ENCODE results near the gene POC1B.

The POC1B gene

DNA sequence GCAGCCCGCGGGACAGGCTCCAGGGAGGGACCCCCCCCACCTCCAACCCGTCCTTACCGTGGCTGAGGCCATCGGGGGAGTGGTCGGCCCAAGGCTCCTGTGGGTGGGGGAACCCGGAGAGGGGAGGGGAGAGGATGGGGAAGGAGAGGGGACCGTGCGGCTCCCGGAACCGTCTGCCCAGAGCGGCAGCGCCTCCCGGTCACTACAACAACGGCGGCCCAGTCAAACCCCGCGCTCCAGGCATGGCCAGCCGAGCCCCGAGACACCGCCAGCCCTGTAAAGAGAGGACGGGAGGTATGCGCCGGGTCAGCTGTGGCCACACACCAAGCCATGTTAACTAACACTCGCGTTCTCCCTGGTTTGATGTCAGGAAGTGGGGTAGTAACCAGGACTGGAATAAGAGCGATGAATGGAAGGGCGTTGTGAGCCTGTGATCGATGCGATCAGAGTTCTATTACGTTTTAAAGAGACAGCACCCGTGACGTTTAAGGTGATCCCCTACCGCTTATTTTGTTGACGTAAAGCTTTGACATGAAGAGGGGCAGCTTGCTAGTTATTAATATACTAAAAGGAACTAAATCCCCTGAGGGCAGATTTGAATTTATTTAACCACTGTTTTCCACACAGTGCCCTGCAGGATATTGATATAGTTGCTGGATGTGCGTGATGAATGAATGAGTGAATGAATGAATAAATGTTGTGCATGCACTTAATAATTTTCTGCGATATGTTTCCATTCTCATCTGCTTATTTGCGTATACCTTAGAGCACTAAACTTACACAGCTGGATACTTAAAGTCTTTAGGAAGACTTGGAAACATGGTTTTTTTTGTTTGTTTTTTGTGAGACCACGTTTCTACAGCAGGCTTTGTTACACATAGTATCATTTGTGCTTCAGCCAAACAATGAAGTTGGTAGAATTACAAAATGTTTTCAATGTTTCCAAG, at the start of gene POC1B:
Gene POC1B (minus strand): TSS at position 224 of the 947 bp plus-strand sequence. CDS start 152 bp downstream, at position 72.
- DNase-seq (ENCODE audit: low read depth in 2 of 2): peak; percentile 63 to 69

DNA sequence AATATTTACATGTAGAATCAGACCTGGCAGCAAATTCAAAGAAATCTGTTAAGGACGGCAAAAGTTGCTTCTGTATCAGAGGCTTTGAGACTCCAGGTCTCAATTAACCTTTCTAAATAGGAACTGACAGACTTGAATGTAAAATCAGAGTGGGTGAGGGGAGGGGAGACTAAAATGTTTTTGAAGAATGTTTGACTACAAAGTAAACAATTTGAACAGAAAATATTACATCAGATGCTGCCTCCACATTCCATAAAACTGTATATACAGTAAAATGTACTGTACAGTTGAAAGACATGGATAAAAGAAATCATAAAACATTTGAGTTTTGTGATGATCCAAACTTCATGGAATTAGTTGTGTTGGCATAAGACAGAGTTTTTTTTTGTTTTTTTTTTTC, 49.5 kb upstream of the POC1B start:
- DNase-seq (ENCODE audit: low read depth in 2 of 2): no peak

DNA sequence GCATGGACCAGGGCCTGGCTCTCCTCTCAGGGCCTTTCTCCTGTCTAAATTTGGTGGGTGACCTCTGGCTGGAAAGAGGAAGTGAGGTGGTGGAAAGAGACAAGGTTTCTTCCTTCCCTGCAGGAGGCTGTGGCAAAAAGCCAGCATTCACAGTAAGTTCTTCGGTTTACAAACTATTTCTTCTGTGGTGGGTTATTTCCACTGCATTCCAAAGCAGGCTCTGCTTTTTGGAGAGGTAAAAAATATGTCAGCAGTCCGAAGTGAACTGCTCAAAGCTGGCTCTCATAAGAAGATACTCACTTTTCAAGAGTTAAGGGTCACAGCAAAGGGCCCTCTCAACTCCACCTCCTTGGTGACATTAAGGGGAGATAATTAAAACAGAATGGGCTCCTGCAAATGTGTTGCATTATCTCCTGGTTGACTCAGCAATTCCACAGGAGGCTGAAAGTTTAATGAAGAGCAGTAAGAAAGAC, 48.9 kb upstream of the POC1B start:
- DNase-seq (ENCODE audit: low read depth in 2 of 2): no peak

GRCh38 chr12:89573051-89573810, 47.4 kb upstream of the POC1B start:
- no peak for DNase-seq (ENCODE audit: low read depth in 2 of 2)

- no peak for DNase-seq (ENCODE audit: low read depth in 2 of 2)
Observed at GRCh38 chr12:89571491-89572195, 45.8 kb upstream of the POC1B start.

GRCh38 chr12:89568484-89568883, 42.6 kb upstream of the POC1B start:
- DNase-seq (ENCODE audit: low read depth in 2 of 2): no peak

GRCh38 chr12:89567691-89568239, 41.9 kb upstream of the POC1B start:
- DNase-seq (ENCODE audit: low read depth in 2 of 2): no peak

- no peak for DNase-seq (ENCODE audit: low read depth in 2 of 2)
Observed at GRCh38 chr12:89566615-89567014, 40.8 kb upstream of the POC1B start.

DNA sequence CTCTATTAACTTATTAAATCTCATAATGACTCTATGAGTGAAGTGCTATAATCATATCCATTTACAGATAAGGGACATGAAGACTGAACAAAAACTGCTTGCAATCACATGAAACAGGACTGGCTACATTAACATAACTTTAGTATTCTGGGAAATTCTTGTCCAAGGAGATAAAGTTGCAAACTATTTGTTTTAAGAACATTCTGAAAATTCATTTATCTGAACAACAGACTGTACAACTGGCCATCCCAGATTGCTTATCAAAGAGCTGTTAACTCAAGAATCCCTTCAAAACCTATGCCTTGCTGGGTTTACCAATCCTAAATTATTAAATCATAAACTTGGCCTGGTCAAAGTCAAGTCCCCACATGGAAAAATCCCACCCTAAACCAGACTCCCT, 39.2 kb upstream of the POC1B start:
- no peak for DNase-seq (ENCODE audit: low read depth in 2 of 2)

GRCh38 chr12:89559753-89560152, 33.9 kb upstream of the POC1B start:
- DNase-seq (ENCODE audit: low read depth in 2 of 2): no peak

DNA sequence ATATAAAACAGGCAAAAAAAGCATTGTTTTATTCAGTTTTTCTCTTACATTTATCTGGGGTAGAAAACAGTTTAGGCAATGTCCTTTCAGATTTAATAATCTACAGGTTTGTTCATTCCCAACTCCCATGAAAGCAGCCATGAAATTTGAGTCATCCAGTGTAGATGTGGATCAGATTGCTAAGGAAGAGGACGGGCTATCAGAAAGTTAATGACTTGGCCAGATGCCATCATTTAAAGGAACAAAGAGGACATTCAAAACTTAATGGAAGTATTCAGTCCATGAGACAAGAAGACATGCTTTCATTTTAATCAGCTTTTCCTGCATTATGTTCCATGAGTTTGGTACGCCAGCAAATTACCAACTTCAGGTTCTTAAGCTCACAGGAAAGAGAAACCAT, 31.1 kb upstream of the POC1B start:
- DNase-seq (ENCODE audit: low read depth in 2 of 2): no peak

GRCh38 chr12:89552376-89552775, 26.5 kb upstream of the POC1B start:
- DNase-seq (ENCODE audit: low read depth in 2 of 2): no peak

DNA sequence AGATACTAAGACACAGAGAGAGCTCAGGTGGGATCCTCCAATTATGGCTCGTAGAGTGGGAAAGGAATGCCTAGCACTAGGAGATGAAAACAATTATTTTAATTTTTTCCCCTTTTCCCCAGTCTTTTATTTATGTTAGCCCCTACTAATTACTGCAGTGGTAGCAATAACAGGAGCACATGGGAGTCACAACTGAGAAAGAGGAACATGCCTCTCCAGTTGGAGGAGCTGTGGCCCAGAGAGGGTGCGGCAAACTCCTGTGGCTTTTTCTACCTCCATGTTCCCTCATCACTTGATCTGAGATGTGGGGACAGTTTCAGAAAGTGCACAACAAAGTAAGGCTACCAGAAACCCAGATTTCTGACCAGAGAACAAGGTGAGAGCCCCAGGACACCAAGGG, 25.9 kb upstream of the POC1B start:
- no peak for DNase-seq (ENCODE audit: low read depth in 2 of 2)

GRCh38 chr12:89547101-89547500, 21.3 kb upstream of the POC1B start:
- DNase-seq (ENCODE audit: low read depth in 2 of 2): no peak

DNA sequence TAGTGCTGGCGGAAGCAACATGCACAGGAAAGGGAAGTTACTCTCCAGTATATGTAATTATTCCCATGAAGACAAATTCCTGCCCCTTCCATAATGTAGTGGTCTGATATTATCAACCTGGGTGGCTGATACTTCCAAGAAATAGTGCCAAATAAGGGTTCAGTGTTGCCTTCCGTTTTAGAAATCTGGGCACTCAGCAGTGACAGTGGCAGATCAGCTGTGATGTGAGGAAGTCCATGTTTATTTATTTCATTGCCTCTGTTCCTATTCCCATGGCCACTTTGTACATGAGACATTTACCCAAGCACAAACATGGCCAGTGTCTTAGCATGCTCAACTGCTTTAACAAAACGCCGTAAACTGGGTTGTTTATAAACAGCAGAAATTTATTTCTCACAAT, 20.3 kb upstream of the POC1B start:
- DNase-seq (ENCODE audit: low read depth in 2 of 2): no peak

- DNase-seq (ENCODE audit: low read depth in 2 of 2): no peak
Observed at GRCh38 chr12:89544681-89545184, 18.9 kb upstream of the POC1B start.

GRCh38 chr12:89544022-89544421, 18.2 kb upstream of the POC1B start:
- DNase-seq (ENCODE audit: low read depth in 2 of 2): no peak

DNA sequence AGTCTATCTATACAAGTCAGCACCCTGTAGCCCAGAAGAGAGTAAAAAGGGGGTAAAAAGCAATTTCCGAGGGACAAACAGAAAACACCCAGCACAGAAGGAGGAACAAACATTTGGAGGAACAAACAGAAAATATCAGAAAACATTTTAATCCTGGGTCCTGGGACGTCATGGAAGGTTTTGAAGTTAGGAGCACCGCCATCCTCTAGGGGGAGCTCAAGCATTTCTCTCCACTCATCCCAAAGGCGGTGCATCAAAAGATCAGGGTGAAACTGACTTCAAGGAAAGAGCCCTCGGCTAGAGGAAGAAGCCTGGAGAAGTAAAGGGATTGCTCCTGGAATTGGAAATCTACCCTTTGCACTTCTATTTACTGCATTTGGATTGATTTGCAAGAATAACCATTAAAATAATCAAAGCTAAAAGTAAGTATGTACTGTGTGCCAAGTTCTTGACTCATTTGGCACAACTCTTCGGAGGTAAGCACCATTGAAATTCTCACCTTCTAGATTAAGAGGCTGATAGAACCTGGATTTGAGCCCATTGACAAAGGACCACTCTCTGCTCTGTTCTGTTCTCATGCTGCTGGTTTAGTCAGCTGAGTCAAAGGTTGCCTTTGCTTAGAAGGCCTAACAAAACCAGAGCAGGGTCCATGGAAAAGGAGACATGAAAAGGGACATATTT, 17.2 kb upstream of the POC1B start:
- peak; percentile 33 to 44 for DNase-seq (ENCODE audit: low read depth in 2 of 2)

DNA sequence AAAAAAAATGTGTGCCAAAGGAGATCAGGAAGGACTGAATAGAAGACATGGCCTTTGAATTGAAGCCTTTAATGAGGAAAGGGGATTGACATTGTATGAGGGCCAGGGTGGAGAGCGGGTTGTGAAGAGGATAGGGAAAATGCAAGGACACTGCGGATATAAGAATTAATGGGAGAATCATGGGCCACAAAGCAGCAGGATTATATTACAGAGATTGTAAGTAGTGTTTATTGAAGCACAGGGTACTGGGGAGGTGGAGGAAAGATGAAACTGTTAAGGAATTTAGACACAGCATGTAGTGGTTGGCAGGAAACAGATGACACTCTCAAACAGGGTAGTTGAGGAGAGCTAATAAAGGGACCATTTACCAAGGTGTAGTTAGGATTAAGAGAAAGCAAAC, 16.4 kb upstream of the POC1B start:
- no peak for DNase-seq (ENCODE audit: low read depth in 2 of 2)

DNA sequence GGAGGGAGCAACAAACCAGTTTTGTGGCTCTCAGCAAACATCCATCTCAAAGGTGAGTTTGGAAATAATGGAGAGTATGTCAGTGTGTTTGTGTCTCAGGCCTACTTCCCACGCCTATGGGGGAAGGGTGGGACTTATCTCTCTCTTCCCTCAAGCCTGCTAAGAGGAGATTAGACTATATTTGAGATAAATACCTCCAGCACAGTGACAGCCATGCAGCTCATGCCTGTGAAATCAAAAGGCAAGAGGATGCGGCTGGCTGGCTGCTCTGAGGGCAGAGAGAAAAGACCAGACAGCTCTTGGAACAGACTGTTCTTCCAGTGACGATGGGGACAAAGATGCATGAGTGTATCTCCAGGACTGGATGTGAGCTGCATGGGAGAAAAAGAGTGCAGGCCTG, 14.7 kb upstream of the POC1B start:
- no peak for DNase-seq (ENCODE audit: low read depth in 2 of 2)
